GM12878 (cell line): ENCODE results near the gene PDGFD. TPM values are rescaled to one million over a fixed set of nuclear protein-coding genes. Genes with fewer than 3 reads are reported as not detected.

Experiments used
- ATAC-seq: fragments of 200-7000 bp; cut with Tn5 transposase; 3 replicates; pipeline ENCODE4 v1.9.1; 2020; ENCODE audit warnings: mild to moderate bottlenecking, moderate library complexity
- BruUV-seq: library from RNA; stranded (reverse); fragments of 400-500 nt; replicated peaks from 2 replicates; lab custom pipeline; 2021; lab: Mats Ljungman, UMichigan
- CTCF ChIA-PET: fragments of 300-600 bp; sonication (Branson Sonifier 250); formaldehyde crosslinking; extraction: SDS; loops from one replicate; lab custom pipeline; 2021; ENCODE audit warnings: inconsistent platforms; lab: Yijun Ruan, JAX
- POLR2A ChIA-PET: fragments of 350-600 bp; formaldehyde crosslinking; extraction: SDS; loops from one replicate; lab custom pipeline; 2021; ENCODE audit warnings: inconsistent platforms; lab: Charles Lee
- RAD21 ChIA-PET: fragments of 300-600 bp; sonication (Branson Sonifier 250); formaldehyde crosslinking; loops from one replicate; lab custom pipeline; 2023; ENCODE audit warnings: antibody characterized with exemption; ENCODE audit not compliant: unreplicated experiment; lab: Charles Lee
- SMC1A ChIA-PET: fragments of 300-600 bp; sonication (Branson Sonifier 250); formaldehyde crosslinking; loops from one replicate; lab custom pipeline; 2023; ENCODE audit not compliant: unreplicated experiment, uncharacterized antibody; lab: Charles Lee
- DNase-seq: peaks from one replicate; pipeline ENCODE4 v3.0.0-alpha.2; 2011; ENCODE audit warnings: low read depth, low spot score
- FAIRE-seq: peaks from 3 replicates; lab custom pipeline; 2011; peaks lifted over from hg19 to GRCh38; lab: Jason Lieb, UNC
- H2AFZ ChIP-seq: 2 replicates; pipeline ENCODE4 v1.6.0; 2011; ENCODE audit warnings: low read depth, low read length, control low read depth; ENCODE audit not compliant: control insufficient read depth
- H3K27ac ChIP-seq: 2 replicates; pipeline ENCODE4 v1.5.1; 2011; ENCODE audit warnings: control low read depth; ENCODE audit not compliant: control insufficient read depth, insufficient read depth
- H3K27me3 ChIP-seq, 2 experiments: replicated peaks in 1 of 2; 2 replicates each; pipeline versions ENCODE4 v1.6.0 to v1.6.1; 2011; ENCODE audit warnings: low read length in 1 of 2; ENCODE audit not compliant: control insufficient read depth in 2 of 2, insufficient read depth in 2 of 2
- H3K36me3 ChIP-seq, 2 experiments: 2 replicates each; pipeline ENCODE4 v1.5.1; 2011; ENCODE audit warnings: low read length in 1 of 2; ENCODE audit not compliant: control insufficient read depth in 2 of 2, insufficient read depth in 2 of 2
- H3K4me1 ChIP-seq: 2 replicates; pipeline ENCODE4 v1.6.1; 2011; ENCODE audit warnings: mild to moderate bottlenecking, low read length, moderate library complexity, mixed read lengths; ENCODE audit not compliant: control insufficient read depth, insufficient read depth
- H3K4me2 ChIP-seq: 2 replicates; pipeline ENCODE4 v1.6.0; 2011; ENCODE audit warnings: control low read depth; ENCODE audit not compliant: control insufficient read depth, insufficient read depth
- H3K4me3 ChIP-seq: fragments of 200-600 bp; sonication (generic); 2 replicates; pipeline ENCODE4 v1.5.1; 2016
- H3K79me2 ChIP-seq: 2 replicates; pipeline ENCODE4 v1.6.0; 2011; ENCODE audit warnings: low read length; ENCODE audit not compliant: control insufficient read depth, insufficient read depth
- H3K9ac ChIP-seq: 2 replicates; pipeline ENCODE4 v1.8.0; 2011; ENCODE audit warnings: low read length, control low read depth, mixed read lengths; ENCODE audit not compliant: control insufficient read depth, insufficient read depth
- H3K9me3 ChIP-seq: replicated peaks from 3 replicates; pipeline ENCODE4 v1.5.1; 2011; ENCODE audit warnings: mild to moderate bottlenecking, low read length; ENCODE audit not compliant: control insufficient read depth, insufficient read depth
- H4K20me1 ChIP-seq: 2 replicates; pipeline ENCODE4 v1.6.0; 2011; ENCODE audit not compliant: control insufficient read depth, insufficient read depth
- CREB1 ChIP-seq: IDR thresholded peaks from 2 replicates; pipeline ENCODE4 v1.6.1; 2012; ENCODE audit warnings: low read depth, mild to moderate bottlenecking, inconsistent platforms
- EZH2 ChIP-seq: IDR thresholded peaks from 2 replicates; pipeline ENCODE4 v1.6.1; 2012; ENCODE audit warnings: low read depth, mild to moderate bottlenecking, control low read depth, inconsistent platforms, low read length, borderline replicate concordance; ENCODE audit not compliant: control insufficient read depth
- FOS ChIP-seq: IDR thresholded peaks from 3 replicates; pipeline ENCODE4 v1.6.1; 2011; ENCODE audit warnings: borderline replicate concordance; ENCODE audit not compliant: insufficient read length; ENCODE audit errors: extremely low read depth
- NRF1 ChIP-seq: conservative IDR thresholded peaks from 2 replicates; pipeline ENCODE4 v1.6.1; 2011; ENCODE audit warnings: mild to moderate bottlenecking, low read depth, low read length, improper control_type of control experiment
- PBX3 ChIP-seq: IDR thresholded peaks from 2 replicates; pipeline ENCODE4 v1.6.1; 2011; ENCODE audit warnings: mild to moderate bottlenecking, low read depth, low read length, moderate library complexity; ENCODE audit not compliant: insufficient replicate concordance
- STAT3 ChIP-seq: IDR thresholded peaks from 2 replicates; pipeline ENCODE4 v1.6.1; 2011; ENCODE audit warnings: low read depth, low read length, improper control_type of control experiment
- SUPT20H ChIP-seq: IDR thresholded peaks from 2 replicates; pipeline ENCODE4 v1.6.1; 2011; ENCODE audit warnings: low read depth, mild to moderate bottlenecking, low read length, moderate library complexity, borderline replicate concordance; ENCODE audit not compliant: control insufficient read depth
- TAF1 ChIP-seq: IDR thresholded peaks from 2 replicates; pipeline ENCODE4 v1.6.1; 2011; ENCODE audit warnings: mild to moderate bottlenecking, low read depth, low read length, borderline replicate concordance
- ZNF274 ChIP-seq: IDR thresholded peaks from one replicate; pipeline ENCODE4 v1.8.0; 2011; ENCODE audit not compliant: insufficient read length, insufficient read depth
- WGBS: methylation state at CpG from one replicate; pipeline ENCODE4 v1.1.6; 2016; ENCODE audit warnings: low lambda C conversion rate; ENCODE audit not compliant: insufficient replicate concordance, insufficient coverage; ENCODE audit errors: missing lambda C conversion rate; 5-methylcytosine and 5-hydroxymethylcytosine counted together
- in situ Hi-C: fragments of 300-500 bp; cut with MboI; formaldehyde crosslinking; loops from 9 replicates; pipeline ENCODE4 v1.14.3; 2018; ENCODE audit warnings: mixed read lengths
- intact Hi-C: fragments of 100-400 bp; cut with micrococcal nuclease; formaldehyde crosslinking; loops from one replicate; pipeline ENCODE4 v1.14.2; 2022; ENCODE audit not compliant: unreplicated experiment
- polyA plus RNA-seq, 11 experiments: library from polyadenylated mRNA; depleted of rRNA in 4 of 11; unstranded in 6 of 11; stranded (reverse) in 5 of 11; fragments of >200 nt; fragmentation: Nextera tagmentation in 4 of 11; fragmentation: Illumina TruSeq in 1 of 11; extraction: Ambion mirVana in 4 of 11; extraction: Trizol in 1 of 11; gene quantifications; 1 replicate in 1 of 11; 2 replicates in 10 of 11; pipeline versions ENCODE4 v1.2.1 to v1.2.3, GENCODE V29; 2011 to 2016; ENCODE audit warnings: inconsistent platforms in 2 of 11, missing spikeins in 2 of 11, low read depth in 1 of 11
- total RNA-seq, 4 experiments: library from RNA; depleted of rRNA in 3 of 4; stranded (reverse); fragments of >200 nt in 3 of 4; fragmentation: Illumina TruSeq in 1 of 4; extraction: Trizol in 1 of 4; gene quantifications; 2 replicates each; pipeline versions ENCODE4 v1.2.1 to v1.2.3, GENCODE V29; 2013 to 2021
- TF ChIP-seq, protein P1 (sequence below): fragments of 450-650 bp; formaldehyde crosslinking; IDR thresholded peaks from 2 replicates; pipeline ENCODE4 v1.4.0; 2020; ENCODE audit warnings: mild to moderate bottlenecking, moderate library complexity
- TF ChIP-seq, protein P2 (sequence below): fragments of 450-650 bp; IDR thresholded peaks from 2 replicates; pipeline ENCODE4 v1.6.1; 2016; ENCODE audit warnings: mild to moderate bottlenecking

The PDGFD gene
- total and polyA plus RNA-seq, 10 of the 15 experiments (the other 5 are each of a cell fraction or from before 2014, with no cell fraction given) = 0.05 to 0.13 TPM; not detected in 8

DNA sequence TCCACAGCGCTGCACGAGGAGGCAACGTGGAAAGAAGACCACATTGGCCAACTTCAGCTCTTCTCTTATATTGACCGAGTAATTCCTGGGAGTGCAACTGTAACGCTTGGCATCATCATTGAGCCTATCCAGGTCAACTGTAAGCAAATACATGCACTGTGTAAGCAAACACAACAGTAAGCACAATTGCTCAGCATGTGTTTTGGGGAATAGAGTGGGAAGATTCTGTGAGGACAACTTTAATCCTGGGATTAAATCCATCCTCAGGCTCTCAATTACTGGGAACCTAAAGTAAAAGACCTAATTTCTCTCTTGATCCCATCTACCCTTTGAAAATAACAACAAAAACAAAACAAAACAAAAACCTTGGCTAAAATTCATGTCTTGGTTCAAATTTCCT, 237.0 kb downstream of the PDGFD start:
- no peaks in the 10 kb centered on the region for H3K79me2 ChIP-seq
- in situ Hi-C loops (no loop called here), intact Hi-C loops (loop anchor here (1.0 to 10.0 kb wide), 4 partner anchors 28 to 405 kb away; no protein-coding TSS in a partner anchor)
- no peaks in the 10 kb centered on the region for H3K27me3 ChIP-seq
- RAD21 ChIA-PET = interaction anchor here (1.7 kb wide), 1 partner anchor 64 kb away, joined by 4 read pairs; no protein-coding TSS in a partner anchor
- H3K4me1 ChIP-seq = peaks cover 23% of the 10 kb centered on the region
- H3K4me3 ChIP-seq = no peak overlapping the region
- 93% methylated on average over 5 of the region's 5 CpGs for WGBS
- CTCF ChIA-PET = interaction anchor here (1.4 kb wide), 2 partner anchors 13 to 244 kb away, joined by 4 to 5 read pairs; no protein-coding TSS in a partner anchor
- no peak overlapping the region for H3K4me2 ChIP-seq
- H3K9ac ChIP-seq = no peak overlapping the region
- no peak overlapping the region for H3K27ac ChIP-seq
- no TSS peak for BruUV-seq
- ATAC-seq (no peak), FAIRE-seq (no peak), DNase-seq (no peak)
- POLR2A ChIA-PET = no interaction called here
- SMC1A ChIA-PET = interaction anchor here (1.4 kb wide), 2 partner anchors 21 to 53 kb away, joined by 4 to 5 read pairs; no protein-coding TSS in a partner anchor
- H3K36me3 ChIP-seq = no peaks in the 10 kb centered on the region
- H2AFZ ChIP-seq = no peak overlapping the region
- TF ChIP-seq FOS (no peak), STAT3 (no peak), TAF1 (no peak), CREB1 (no peak), PBX3 (no peak), NRF1 (no peak), EZH2 (no peak), ZNF274 (no peak), SUPT20H (no peak)
- TF ChIP-seq, protein P1, sequence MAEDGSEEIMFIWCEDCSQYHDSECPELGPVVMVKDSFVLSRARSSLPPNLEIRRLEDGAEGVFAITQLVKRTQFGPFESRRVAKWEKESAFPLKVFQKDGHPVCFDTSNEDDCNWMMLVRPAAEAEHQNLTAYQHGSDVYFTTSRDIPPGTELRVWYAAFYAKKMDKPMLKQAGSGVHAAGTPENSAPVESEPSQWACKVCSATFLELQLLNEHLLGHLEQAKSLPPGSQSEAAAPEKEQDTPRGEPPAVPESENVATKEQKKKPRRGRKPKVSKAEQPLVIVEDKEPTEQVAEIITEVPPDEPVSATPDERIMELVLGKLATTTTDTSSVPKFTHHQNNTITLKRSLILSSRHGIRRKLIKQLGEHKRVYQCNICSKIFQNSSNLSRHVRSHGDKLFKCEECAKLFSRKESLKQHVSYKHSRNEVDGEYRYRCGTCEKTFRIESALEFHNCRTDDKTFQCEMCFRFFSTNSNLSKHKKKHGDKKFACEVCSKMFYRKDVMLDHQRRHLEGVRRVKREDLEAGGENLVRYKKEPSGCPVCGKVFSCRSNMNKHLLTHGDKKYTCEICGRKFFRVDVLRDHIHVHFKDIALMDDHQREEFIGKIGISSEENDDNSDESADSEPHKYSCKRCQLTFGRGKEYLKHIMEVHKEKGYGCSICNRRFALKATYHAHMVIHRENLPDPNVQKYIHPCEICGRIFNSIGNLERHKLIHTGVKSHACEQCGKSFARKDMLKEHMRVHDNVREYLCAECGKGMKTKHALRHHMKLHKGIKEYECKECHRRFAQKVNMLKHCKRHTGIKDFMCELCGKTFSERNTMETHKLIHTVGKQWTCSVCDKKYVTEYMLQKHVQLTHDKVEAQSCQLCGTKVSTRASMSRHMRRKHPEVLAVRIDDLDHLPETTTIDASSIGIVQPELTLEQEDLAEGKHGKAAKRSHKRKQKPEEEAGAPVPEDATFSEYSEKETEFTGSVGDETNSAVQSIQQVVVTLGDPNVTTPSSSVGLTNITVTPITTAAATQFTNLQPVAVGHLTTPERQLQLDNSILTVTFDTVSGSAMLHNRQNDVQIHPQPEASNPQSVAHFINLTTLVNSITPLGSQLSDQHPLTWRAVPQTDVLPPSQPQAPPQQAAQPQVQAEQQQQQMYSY (CRISPR knock-in tag) = no peak
- TF ChIP-seq, protein P2, sequence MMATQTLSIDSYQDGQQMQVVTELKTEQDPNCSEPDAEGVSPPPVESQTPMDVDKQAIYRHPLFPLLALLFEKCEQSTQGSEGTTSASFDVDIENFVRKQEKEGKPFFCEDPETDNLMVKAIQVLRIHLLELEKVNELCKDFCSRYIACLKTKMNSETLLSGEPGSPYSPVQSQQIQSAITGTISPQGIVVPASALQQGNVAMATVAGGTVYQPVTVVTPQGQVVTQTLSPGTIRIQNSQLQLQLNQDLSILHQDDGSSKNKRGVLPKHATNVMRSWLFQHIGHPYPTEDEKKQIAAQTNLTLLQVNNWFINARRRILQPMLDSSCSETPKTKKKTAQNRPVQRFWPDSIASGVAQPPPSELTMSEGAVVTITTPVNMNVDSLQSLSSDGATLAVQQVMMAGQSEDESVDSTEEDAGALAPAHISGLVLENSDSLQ = no peak
- H4K20me1 ChIP-seq = no peaks in the 10 kb centered on the region
- no peaks in the 10 kb centered on the region for H3K9me3 ChIP-seq
